ENCODE measurements around the gene TIMM22.
A peak's percentile ranks its signal among the peaks of the same experiment; 100 is the strongest.

Gene TIMM22

GRCh38 chr17:1029922-1030644 is 33.2 kb downstream of the TIMM22 start:
- no peak for TF ChIP-seq CTCF (IDR thresholded peaks at IDR 0.05; ENCODE audit: insufficient read depth, missing control alignments)
- no peak for DNase-seq (ENCODE audit: insufficient read length, low spot score)
- FAIRE-seq = no peak

- no peak for TF ChIP-seq CTCF (IDR thresholded peaks at IDR 0.05; ENCODE audit: insufficient read depth, missing control alignments)
- DNase-seq (ENCODE audit: insufficient read length, low spot score) = no peak
- FAIRE-seq = no peak
Measured at GRCh38 chr17:1030684-1031532, 34.0 kb downstream of the TIMM22 start.

GRCh38 chr17:1031711-1032110 is 34.8 kb downstream of the TIMM22 start:
- FAIRE-seq = no peak
- DNase-seq (ENCODE audit: insufficient read length, low spot score) = no peak
- TF ChIP-seq CTCF (IDR thresholded peaks at IDR 0.05; ENCODE audit: insufficient read depth, missing control alignments) = no peak

GRCh38 chr17:1032391-1032790 is 35.5 kb downstream of the TIMM22 start:
- FAIRE-seq (no peak), DNase-seq (ENCODE audit: insufficient read length, low spot score) (no peak)
- no peak for TF ChIP-seq CTCF (IDR thresholded peaks at IDR 0.05; ENCODE audit: insufficient read depth, missing control alignments)

- DNase-seq (ENCODE audit: insufficient read length, low spot score) (no peak), FAIRE-seq (no peak)
- no peak for TF ChIP-seq CTCF (IDR thresholded peaks at IDR 0.05; ENCODE audit: insufficient read depth, missing control alignments)
Measured at GRCh38 chr17:1033503-1033902, 36.6 kb downstream of the TIMM22 start.

GRCh38 chr17:1034652-1035210 is 37.8 kb downstream of the TIMM22 start:
- FAIRE-seq = peak; percentile 74
- no peak for DNase-seq (ENCODE audit: insufficient read length, low spot score)
- TF ChIP-seq CTCF (IDR thresholded peaks at IDR 0.05; ENCODE audit: insufficient read depth, missing control alignments) = no peak
